ENCODE results near the gene AKR1C2. TPM values are rescaled to one million over a fixed set of nuclear protein-coding genes. Genes with fewer than 3 reads are reported as not detected.

Gene AKR1C2
- total and polyA plus RNA-seq, 10 of the 15 experiments (the other 5 are each of a cell fraction or from before 2014, with no cell fraction given): 0.31 to 0.44 (median 0.36) TPM; not detected in 7

DNA sequence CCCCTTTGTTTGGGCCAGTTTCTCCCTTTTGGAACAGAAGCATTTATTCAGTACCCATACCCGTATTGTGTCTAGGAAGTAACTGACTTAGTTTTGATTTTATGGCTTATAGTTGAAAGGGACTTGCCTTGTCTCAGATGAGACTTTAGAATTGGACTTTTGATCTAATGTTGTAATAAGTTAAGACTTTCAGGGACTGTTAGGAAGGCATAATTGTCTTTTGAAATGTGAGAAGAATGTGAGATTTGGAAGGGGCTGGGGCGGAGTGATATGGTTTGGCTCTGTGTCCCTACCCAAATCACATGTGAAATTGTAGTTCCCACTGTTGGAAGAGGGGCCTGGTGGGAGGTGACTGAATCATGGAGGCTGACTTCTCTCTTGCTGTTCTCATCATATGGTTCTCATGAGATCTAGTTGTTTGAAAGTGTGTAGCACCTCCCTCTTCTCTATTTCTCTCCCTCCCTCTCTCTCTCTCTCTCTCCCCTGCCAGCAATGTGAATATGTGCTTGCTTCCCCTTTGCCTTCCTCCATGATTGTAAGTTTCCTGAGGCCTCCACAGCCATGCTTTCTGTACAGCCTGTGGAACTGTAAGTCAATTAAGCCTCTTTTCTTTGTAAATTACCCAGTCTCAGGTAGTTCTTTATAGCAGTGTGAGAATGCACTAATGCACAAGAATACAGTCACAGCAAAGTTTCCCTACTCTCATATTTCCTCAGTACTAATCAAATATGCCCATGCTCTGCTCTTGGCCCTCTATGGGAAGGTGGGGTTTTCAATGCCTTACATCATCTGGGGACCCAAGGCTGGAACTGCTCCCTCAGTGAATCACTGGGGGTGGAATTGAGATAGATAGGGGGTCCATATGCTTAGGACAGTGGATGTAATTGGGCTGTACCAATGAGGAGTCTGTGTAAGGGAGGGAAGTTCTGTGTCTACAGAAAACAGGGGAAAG, 57.6 kb downstream of the AKR1C2 start:
- no peaks in the 10 kb centered on the region for H3K27me3 ChIP-seq (replicated peaks in 1 of 2; ENCODE audit: control insufficient read depth in 2 of 2, insufficient read depth in 2 of 2, low read length in 1 of 2)
- POLR2A ChIA-PET: no interaction called here
- BruUV-seq (replicated peaks): no TSS peak
- intact Hi-C loops (cut with micrococcal nuclease; ENCODE audit: unreplicated experiment): no loop called here
- H4K20me1 ChIP-seq (ENCODE audit: control insufficient read depth, insufficient read depth): no peaks in the 10 kb centered on the region
- RAD21 ChIA-PET (ENCODE audit: unreplicated experiment): no interaction called here
- CTCF ChIA-PET: no interaction called here
- WGBS (ENCODE audit: insufficient coverage, insufficient replicate concordance, low lambda C conversion rate, missing lambda C conversion rate): 6% methylated on average over 2 of the region's 2 CpGs
- H3K79me2 ChIP-seq (ENCODE audit: control insufficient read depth, insufficient read depth, low read length): no peaks in the 10 kb centered on the region
- H3K4me2 ChIP-seq (ENCODE audit: control insufficient read depth, insufficient read depth): no peak overlapping the region
- no peaks in the 10 kb centered on the region for H3K36me3 ChIP-seq (ENCODE audit: control insufficient read depth in 2 of 2, insufficient read depth in 2 of 2, low read length in 1 of 2)
- SMC1A ChIA-PET (ENCODE audit: uncharacterized antibody, unreplicated experiment): no interaction called here
- H3K4me1 ChIP-seq (ENCODE audit: control insufficient read depth, insufficient read depth, low read length): no peaks in the 10 kb centered on the region
- in situ Hi-C loops (cut with MboI): no loop called here
- no peak for FAIRE-seq
- ATAC-seq: no peak
- no peak overlapping the region for H3K9ac ChIP-seq (ENCODE audit: control insufficient read depth, insufficient read depth, low read length)
- no peak overlapping the region for H2AFZ ChIP-seq (ENCODE audit: control insufficient read depth, low read depth, low read length)
- no peak overlapping the region for H3K27ac ChIP-seq (ENCODE audit: control insufficient read depth, insufficient read depth)
- H3K9me3 ChIP-seq (replicated peaks; ENCODE audit: control insufficient read depth, insufficient read depth, low read length): no peaks in the 10 kb centered on the region
- TF ChIP-seq RELA (IDR thresholded peaks at IDR 0.05; ENCODE audit: borderline replicate concordance, partially characterized antibody): no peak
- TF ChIP-seq, protein P1, sequence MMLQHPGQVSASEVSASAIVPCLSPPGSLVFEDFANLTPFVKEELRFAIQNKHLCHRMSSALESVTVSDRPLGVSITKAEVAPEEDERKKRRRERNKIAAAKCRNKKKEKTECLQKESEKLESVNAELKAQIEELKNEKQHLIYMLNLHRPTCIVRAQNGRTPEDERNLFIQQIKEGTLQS (IDR thresholded peaks at IDR 0.05; ENCODE audit: borderline replicate concordance, extremely low read depth, low read depth, low read length): no peak
- TF ChIP-seq BMI1 (IDR thresholded peaks at IDR 0.05; ENCODE audit: borderline replicate concordance): no peak
- TF ChIP-seq, protein P2, sequence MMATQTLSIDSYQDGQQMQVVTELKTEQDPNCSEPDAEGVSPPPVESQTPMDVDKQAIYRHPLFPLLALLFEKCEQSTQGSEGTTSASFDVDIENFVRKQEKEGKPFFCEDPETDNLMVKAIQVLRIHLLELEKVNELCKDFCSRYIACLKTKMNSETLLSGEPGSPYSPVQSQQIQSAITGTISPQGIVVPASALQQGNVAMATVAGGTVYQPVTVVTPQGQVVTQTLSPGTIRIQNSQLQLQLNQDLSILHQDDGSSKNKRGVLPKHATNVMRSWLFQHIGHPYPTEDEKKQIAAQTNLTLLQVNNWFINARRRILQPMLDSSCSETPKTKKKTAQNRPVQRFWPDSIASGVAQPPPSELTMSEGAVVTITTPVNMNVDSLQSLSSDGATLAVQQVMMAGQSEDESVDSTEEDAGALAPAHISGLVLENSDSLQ (IDR thresholded peaks at IDR 0.05): no peak
- DNase-seq (ENCODE audit: low read depth, low spot score): no peak
- H3K4me3 ChIP-seq: no peak overlapping the region

DNA sequence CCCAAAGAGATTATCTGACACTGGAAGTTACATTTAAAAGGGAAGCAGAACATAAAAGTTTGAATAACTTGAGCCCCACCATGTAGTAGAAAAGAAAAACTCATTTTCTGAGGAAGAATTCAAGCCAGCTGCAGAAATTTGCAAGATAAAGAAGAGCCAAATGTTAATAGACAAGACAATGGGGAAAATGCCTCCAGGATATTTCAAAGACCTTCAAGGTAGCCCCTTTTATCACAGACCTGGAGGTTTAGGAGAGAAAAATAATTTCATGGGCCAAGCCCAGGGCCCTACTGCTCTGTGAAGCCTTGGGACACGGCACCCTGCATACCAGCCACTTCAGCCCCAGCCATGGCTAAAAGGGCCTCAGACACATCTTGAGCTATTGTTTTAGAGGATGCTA, 58.8 kb downstream of the AKR1C2 start:
- 25% methylated on average over 1 of the region's 1 CpG for WGBS (ENCODE audit: insufficient coverage, insufficient replicate concordance, low lambda C conversion rate, missing lambda C conversion rate)
- no peak for ATAC-seq
- H4K20me1 ChIP-seq (ENCODE audit: control insufficient read depth, insufficient read depth): no peaks in the 10 kb centered on the region
- no peaks in the 10 kb centered on the region for H3K9me3 ChIP-seq (replicated peaks; ENCODE audit: control insufficient read depth, insufficient read depth, low read length)
- no peak overlapping the region for H3K4me2 ChIP-seq (ENCODE audit: control insufficient read depth, insufficient read depth)
- no TSS peak for BruUV-seq (replicated peaks)
- H3K4me1 ChIP-seq (ENCODE audit: control insufficient read depth, insufficient read depth, low read length): no peaks in the 10 kb centered on the region
- no peak overlapping the region for H3K27ac ChIP-seq (ENCODE audit: control insufficient read depth, insufficient read depth)
- no peaks in the 10 kb centered on the region for H3K79me2 ChIP-seq (ENCODE audit: control insufficient read depth, insufficient read depth, low read length)
- CTCF ChIA-PET: no interaction called here
- no peak for DNase-seq (ENCODE audit: low read depth, low spot score)
- in situ Hi-C loops (cut with MboI): no loop called here
- POLR2A ChIA-PET: no interaction called here
- intact Hi-C loops (cut with micrococcal nuclease; ENCODE audit: unreplicated experiment): no loop called here
- RAD21 ChIA-PET (ENCODE audit: unreplicated experiment): no interaction called here
- H3K9ac ChIP-seq (ENCODE audit: control insufficient read depth, insufficient read depth, low read length): no peak overlapping the region
- FAIRE-seq: no peak
- no peak overlapping the region for H2AFZ ChIP-seq (ENCODE audit: control insufficient read depth, low read depth, low read length)
- no peaks in the 10 kb centered on the region for H3K36me3 ChIP-seq (ENCODE audit: control insufficient read depth in 2 of 2, insufficient read depth in 2 of 2, low read length in 1 of 2)
- SMC1A ChIA-PET (ENCODE audit: uncharacterized antibody, unreplicated experiment): no interaction called here
- no peak overlapping the region for H3K4me3 ChIP-seq
- no peaks in the 10 kb centered on the region for H3K27me3 ChIP-seq (replicated peaks in 1 of 2; ENCODE audit: control insufficient read depth in 2 of 2, insufficient read depth in 2 of 2, low read length in 1 of 2)
- TF ChIP-seq CBFB (IDR thresholded peaks at IDR 0.05; ENCODE audit: low read depth) (no peak), ZNF384 (IDR thresholded peaks at IDR 0.05; ENCODE audit: borderline replicate concordance, low read depth, low read length) (no peak), TCF7 (IDR thresholded peaks at IDR 0.05; ENCODE audit: borderline replicate concordance) (no peak), CHD4 (IDR thresholded peaks at IDR 0.05) (no peak), SMARCA5 (IDR thresholded peaks at IDR 0.05) (no peak)
- TF ChIP-seq, protein P3, sequence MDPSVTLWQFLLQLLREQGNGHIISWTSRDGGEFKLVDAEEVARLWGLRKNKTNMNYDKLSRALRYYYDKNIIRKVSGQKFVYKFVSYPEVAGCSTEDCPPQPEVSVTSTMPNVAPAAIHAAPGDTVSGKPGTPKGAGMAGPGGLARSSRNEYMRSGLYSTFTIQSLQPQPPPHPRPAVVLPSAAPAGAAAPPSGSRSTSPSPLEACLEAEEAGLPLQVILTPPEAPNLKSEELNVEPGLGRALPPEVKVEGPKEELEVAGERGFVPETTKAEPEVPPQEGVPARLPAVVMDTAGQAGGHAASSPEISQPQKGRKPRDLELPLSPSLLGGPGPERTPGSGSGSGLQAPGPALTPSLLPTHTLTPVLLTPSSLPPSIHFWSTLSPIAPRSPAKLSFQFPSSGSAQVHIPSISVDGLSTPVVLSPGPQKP (IDR thresholded peaks at IDR 0.05; ENCODE audit: low read depth, low read length): no peak
- TF ChIP-seq, protein P4, sequence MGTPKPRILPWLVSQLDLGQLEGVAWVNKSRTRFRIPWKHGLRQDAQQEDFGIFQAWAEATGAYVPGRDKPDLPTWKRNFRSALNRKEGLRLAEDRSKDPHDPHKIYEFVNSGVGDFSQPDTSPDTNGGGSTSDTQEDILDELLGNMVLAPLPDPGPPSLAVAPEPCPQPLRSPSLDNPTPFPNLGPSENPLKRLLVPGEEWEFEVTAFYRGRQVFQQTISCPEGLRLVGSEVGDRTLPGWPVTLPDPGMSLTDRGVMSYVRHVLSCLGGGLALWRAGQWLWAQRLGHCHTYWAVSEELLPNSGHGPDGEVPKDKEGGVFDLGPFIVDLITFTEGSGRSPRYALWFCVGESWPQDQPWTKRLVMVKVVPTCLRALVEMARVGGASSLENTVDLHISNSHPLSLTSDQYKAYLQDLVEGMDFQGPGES (IDR thresholded peaks at IDR 0.05): no peak
- TF ChIP-seq, protein P5, sequence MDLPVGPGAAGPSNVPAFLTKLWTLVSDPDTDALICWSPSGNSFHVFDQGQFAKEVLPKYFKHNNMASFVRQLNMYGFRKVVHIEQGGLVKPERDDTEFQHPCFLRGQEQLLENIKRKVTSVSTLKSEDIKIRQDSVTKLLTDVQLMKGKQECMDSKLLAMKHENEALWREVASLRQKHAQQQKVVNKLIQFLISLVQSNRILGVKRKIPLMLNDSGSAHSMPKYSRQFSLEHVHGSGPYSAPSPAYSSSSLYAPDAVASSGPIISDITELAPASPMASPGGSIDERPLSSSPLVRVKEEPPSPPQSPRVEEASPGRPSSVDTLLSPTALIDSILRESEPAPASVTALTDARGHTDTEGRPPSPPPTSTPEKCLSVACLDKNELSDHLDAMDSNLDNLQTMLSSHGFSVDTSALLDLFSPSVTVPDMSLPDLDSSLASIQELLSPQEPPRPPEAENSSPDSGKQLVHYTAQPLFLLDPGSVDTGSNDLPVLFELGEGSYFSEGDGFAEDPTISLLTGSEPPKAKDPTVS (IDR thresholded peaks at IDR 0.05; ENCODE audit: low read depth, low read length): no peak

Measured in GM12878 (cell line).